Mesenchymal stem cell (in vitro differentiated cells and primary cell): ENCODE measurements around the gene VASH1.

Experiments used
- DNase-seq: peaks from one replicate; pipeline ENCODE4 v3.0.0-alpha.2; 2013
- H2AFZ ChIP-seq: one replicate; pipeline ENCODE4 v1.6.1; 2013; ENCODE audit warnings: low read depth, mild to moderate bottlenecking, control low read depth, inconsistent platforms, low read length, moderate library complexity
- H2AK5ac ChIP-seq: 2 replicates; pipeline ENCODE4 v1.6.1; 2013; ENCODE audit warnings: low read length, moderate library complexity, mild to moderate bottlenecking, inconsistent platforms; ENCODE audit not compliant: severe bottlenecking
- H2BK120ac ChIP-seq: one replicate; pipeline ENCODE4 v1.6.1; 2013; ENCODE audit warnings: low read depth, mild to moderate bottlenecking, inconsistent platforms, low read length, moderate library complexity
- H2BK12ac ChIP-seq, 2 experiments: one replicate each; pipeline ENCODE4 v1.6.1; 2013; ENCODE audit warnings: inconsistent platforms in 2 of 2, low read length in 2 of 2, mild to moderate bottlenecking in 2 of 2, moderate library complexity in 2 of 2, control low read depth in 1 of 2
- H2BK15ac ChIP-seq: one replicate; pipeline ENCODE4 v1.6.1; 2013; ENCODE audit warnings: mild to moderate bottlenecking, low read depth, inconsistent platforms; ENCODE audit not compliant: poor library complexity, severe bottlenecking
- H2BK5ac ChIP-seq: 2 replicates; pipeline ENCODE4 v1.6.1; 2013; ENCODE audit warnings: low read depth, mild to moderate bottlenecking, low read length, control low read depth, inconsistent platforms; ENCODE audit not compliant: poor library complexity, severe bottlenecking
- H3K14ac ChIP-seq, 2 experiments: one replicate each; pipeline ENCODE4 v1.6.1; 2013; ENCODE audit warnings: inconsistent platforms in 2 of 2, low read length in 2 of 2, control low read depth in 1 of 2, mild to moderate bottlenecking in 1 of 2, moderate library complexity in 1 of 2
- H3K18ac ChIP-seq, 2 experiments: one replicate each; pipeline ENCODE4 v1.6.1; 2013; ENCODE audit warnings: inconsistent platforms in 2 of 2, low read length in 2 of 2, control low read depth in 1 of 2, low read depth in 1 of 2, mild to moderate bottlenecking in 1 of 2
- H3K23ac ChIP-seq, 2 experiments: one replicate each; pipeline ENCODE4 v1.6.1; 2013; ENCODE audit warnings: inconsistent platforms in 2 of 2, low read length in 2 of 2, mild to moderate bottlenecking in 2 of 2, moderate library complexity in 2 of 2, control low read depth in 1 of 2
- H3K27ac ChIP-seq: 2 replicates; pipeline ENCODE4 v1.5.1; 2013; ENCODE audit warnings: mild to moderate bottlenecking, moderate library complexity, low read length, control low read depth, inconsistent platforms; ENCODE audit not compliant: poor library complexity, severe bottlenecking
- H3K27me3 ChIP-seq, 2 experiments: 2 replicates each; pipeline versions ENCODE4 v1.6.1 to v1.7.0; 2013; ENCODE audit warnings: low read length in 2 of 2, mild to moderate bottlenecking in 2 of 2, moderate library complexity in 2 of 2, control low read depth in 1 of 2, inconsistent platforms in 1 of 2; ENCODE audit not compliant: control insufficient read depth in 1 of 2, insufficient read depth in 1 of 2
- H3K36me3 ChIP-seq, 2 experiments: 2 replicates each; pipeline versions ENCODE4 v1.6.1 to v1.7.0; 2013; ENCODE audit warnings: low read length in 2 of 2, control low read depth in 1 of 2, inconsistent platforms in 1 of 2, low read depth in 1 of 2, mild to moderate bottlenecking in 1 of 2; ENCODE audit not compliant: insufficient read depth in 2 of 2, control insufficient read depth in 1 of 2
- H3K4ac ChIP-seq, 2 experiments: one replicate each; pipeline ENCODE4 v1.6.1; 2013; ENCODE audit warnings: inconsistent platforms in 2 of 2, low read length in 2 of 2, mild to moderate bottlenecking in 2 of 2, moderate library complexity in 2 of 2, control low read depth in 1 of 2, low read depth in 1 of 2
- H3K4me1 ChIP-seq: 2 replicates; pipeline ENCODE4 v1.6.1; 2013; ENCODE audit warnings: low read depth, low read length, control low read depth; ENCODE audit not compliant: control insufficient read depth, insufficient read depth
- H3K4me2 ChIP-seq: 2 replicates; pipeline ENCODE4 v1.6.1; 2013; ENCODE audit warnings: low read length, mild to moderate bottlenecking, inconsistent platforms; ENCODE audit not compliant: poor library complexity, severe bottlenecking
- H3K4me3 ChIP-seq, 2 experiments: 2 replicates each; pipeline versions ENCODE4 v1.5.1 to v1.7.0; 2013; ENCODE audit warnings: low read length in 2 of 2, mild to moderate bottlenecking in 2 of 2, control low read depth in 1 of 2, low read depth in 1 of 2; ENCODE audit not compliant: insufficient read depth in 1 of 2
- H3K79me1 ChIP-seq: replicated peaks from 2 replicates; pipeline ENCODE4 v1.6.1; 2013; ENCODE audit warnings: mild to moderate bottlenecking, control low read depth, low read length, inconsistent platforms; ENCODE audit not compliant: poor library complexity, severe bottlenecking
- H3K9ac ChIP-seq: 2 replicates; pipeline ENCODE4 v1.7.0; 2013; ENCODE audit warnings: mild to moderate bottlenecking, low read length, moderate library complexity
- H3K9me3 ChIP-seq: 2 replicates; pipeline ENCODE4 v1.7.0; 2013; ENCODE audit warnings: mild to moderate bottlenecking, low read length; ENCODE audit not compliant: control insufficient read depth
- H4K8ac ChIP-seq: one replicate; pipeline ENCODE4 v1.6.1; 2013; ENCODE audit warnings: inconsistent platforms, mild to moderate bottlenecking, low read length, moderate library complexity
- H4K91ac ChIP-seq: one replicate; pipeline ENCODE4 v1.6.1; 2013; ENCODE audit warnings: mild to moderate bottlenecking, low read length, inconsistent platforms
- WGBS: methylation state at CpG from one replicate; pipeline ENCODE4 v1.1.7; 2013; ENCODE audit warnings: mixed read lengths; 5-methylcytosine and 5-hydroxymethylcytosine counted together

VASH1 gene

DNA sequence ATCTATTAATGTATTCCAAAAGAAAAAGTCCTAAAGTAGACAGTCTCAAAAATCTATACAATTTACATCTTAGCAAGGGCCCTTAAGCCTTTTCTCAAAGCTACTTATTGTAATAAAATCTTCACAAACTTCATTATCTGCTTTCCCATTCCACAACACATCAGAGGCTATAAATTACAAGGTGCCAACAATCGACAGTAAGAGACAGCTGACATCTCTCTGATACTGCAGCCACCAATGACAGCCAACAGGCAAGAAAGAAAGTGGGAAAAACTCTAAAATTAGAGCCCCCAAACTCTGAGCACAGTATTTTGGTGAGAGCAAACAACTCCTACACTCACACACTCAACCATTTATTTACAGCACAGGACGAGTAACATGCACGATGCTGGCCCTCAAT, 49.3 kb downstream of the VASH1 start:
- Histone ChIP-seq H3K4me3 (peak overlapping the region in 1 of 2 experiments; percentile 90), H3K79me1 (peaks cover 27% of the 10 kb centered on the region), H2BK5ac (no peak overlapping the region), H3K4me1 (no peaks in the 10 kb centered on the region), H3K9ac (peak overlapping the region; percentile 84), H2AK5ac (no peak overlapping the region), H3K18ac (no peak overlapping the region), H3K36me3 (peaks cover 25 to 35% of the 10 kb centered on the region in 2 experiments), H4K8ac (no peak overlapping the region), H3K9me3 (no peaks in the 10 kb centered on the region), H3K4ac (no peak overlapping the region), H2BK12ac (no peak overlapping the region), H3K14ac (no peak overlapping the region), H2BK15ac (no peak overlapping the region), H3K4me2 (no peak overlapping the region), H4K91ac (no peak overlapping the region), H2AFZ (no peak overlapping the region), H2BK120ac (no peak overlapping the region), H3K23ac (no peak overlapping the region), H3K27ac (no peak overlapping the region), H3K27me3 (no peaks in the 10 kb centered on the region)
- 44% methylated on average over 2 of the region's 3 CpGs for WGBS
- DNase-seq: no peak

DNA sequence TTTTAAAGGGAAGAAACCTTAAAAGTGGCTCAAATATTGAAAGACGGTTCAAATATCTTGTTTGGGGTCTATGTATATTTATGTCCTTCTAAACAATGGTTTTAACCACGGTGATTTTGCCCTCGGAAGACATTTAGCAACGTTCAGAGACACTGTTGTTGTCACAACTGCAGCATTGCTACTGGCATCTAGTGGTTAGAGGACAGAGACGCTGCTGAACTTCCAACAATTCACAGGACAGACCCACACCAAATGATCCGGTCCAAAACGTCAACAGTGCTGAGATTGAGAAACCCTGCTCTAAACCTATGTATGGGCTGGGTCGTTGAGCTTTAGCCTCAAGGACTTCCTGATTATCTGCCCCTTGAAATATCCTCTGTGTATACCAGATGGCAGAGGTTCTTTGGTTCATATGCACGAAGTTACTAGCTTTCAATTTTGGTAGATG, 49.7 kb downstream of the VASH1 start:
- Histone ChIP-seq H2BK12ac (no peak overlapping the region), H4K8ac (no peak overlapping the region), H3K9ac (peak overlapping the region; percentile 84), H3K79me1 (peaks cover 26% of the 10 kb centered on the region), H3K4me2 (peak overlapping the region; percentile 58), H3K27me3 (no peaks in the 10 kb centered on the region), H3K36me3 (peaks cover 25 to 30% of the 10 kb centered on the region in 2 experiments), H3K27ac (no peak overlapping the region), H3K4me3 (peak overlapping the region in 1 of 2 experiments; percentile 90), H2BK120ac (no peak overlapping the region), H2BK5ac (no peak overlapping the region), H2BK15ac (no peak overlapping the region), H3K9me3 (no peaks in the 10 kb centered on the region), H3K23ac (no peak overlapping the region), H3K4ac (no peak overlapping the region), H2AK5ac (no peak overlapping the region), H3K4me1 (no peaks in the 10 kb centered on the region), H3K18ac (no peak overlapping the region), H2AFZ (no peak overlapping the region), H3K14ac (no peak overlapping the region), H4K91ac (no peak overlapping the region)
- peak; percentile 71 for DNase-seq
- 27% methylated on average over 8 of the region's 9 CpGs for WGBS

DNA sequence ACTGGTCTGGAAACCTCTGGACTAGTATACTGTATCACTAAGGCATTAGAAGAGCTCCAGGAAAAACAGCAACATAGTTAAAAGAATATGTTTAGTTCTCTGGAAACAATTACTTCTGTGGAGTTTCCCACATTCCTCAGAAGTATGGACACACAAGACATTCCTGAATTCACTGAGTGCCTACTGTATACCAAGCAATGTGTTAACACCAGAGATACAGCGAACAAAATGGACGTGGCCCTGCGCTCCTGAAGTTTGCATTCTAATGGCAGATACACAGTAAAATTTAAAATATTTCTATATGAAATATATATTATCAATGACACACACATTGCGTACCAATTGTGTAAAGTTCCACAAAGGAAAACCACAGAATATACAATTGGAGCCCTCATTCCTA, 50.3 kb downstream of the VASH1 start:
- Histone ChIP-seq H3K4me3 (peak overlapping the region in 1 of 2 experiments; percentile 90), H2BK120ac (no peak overlapping the region), H3K27ac (no peak overlapping the region), H4K91ac (no peak overlapping the region), H4K8ac (no peak overlapping the region), H3K27me3 (peaks cover 0 to 4% of the 10 kb centered on the region in 2 experiments), H3K23ac (no peak overlapping the region), H3K4me2 (peak overlapping the region; percentile 96), H3K14ac (no peak overlapping the region), H3K9ac (peak overlapping the region; percentile 84), H2BK15ac (no peak overlapping the region), H2BK5ac (no peak overlapping the region), H3K18ac (no peak overlapping the region), H3K79me1 (peaks cover 23% of the 10 kb centered on the region), H3K36me3 (peaks cover 19 to 25% of the 10 kb centered on the region in 2 experiments), H3K9me3 (no peaks in the 10 kb centered on the region), H3K4ac (no peak overlapping the region), H3K4me1 (no peaks in the 10 kb centered on the region), H2AK5ac (no peak overlapping the region), H2BK12ac (no peak overlapping the region), H2AFZ (no peak overlapping the region)
- 31% methylated on average over 1 of the region's 4 CpGs for WGBS
- DNase-seq: peak; percentile 29

DNA sequence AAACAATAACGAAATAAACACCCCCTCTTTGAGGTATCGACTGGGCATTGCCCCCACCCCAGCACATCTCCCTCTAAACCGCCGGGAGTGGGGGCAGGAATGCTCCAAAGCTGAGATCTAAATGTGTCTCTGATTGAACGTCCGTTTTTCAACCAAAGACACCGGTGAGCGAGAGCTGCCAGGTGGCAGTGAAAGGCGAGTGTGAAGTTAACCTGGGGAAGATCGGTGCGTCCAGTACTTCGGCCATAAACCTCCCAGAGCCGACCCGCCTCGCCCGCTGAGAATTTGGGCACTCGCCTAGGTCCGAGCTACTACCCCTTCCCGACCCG, 50.8 kb downstream of the VASH1 start:
- 0% methylated on average over 20 of the region's 20 CpGs for WGBS
- Histone ChIP-seq H2AK5ac (no peak overlapping the region), H3K27ac (no peak overlapping the region), H3K14ac (peak overlapping the region in 1 of 2 experiments; percentile 84), H4K91ac (no peak overlapping the region), H3K4ac (peak overlapping the region in 1 of 2 experiments; percentile 89), H2BK15ac (peak overlapping the region; percentile 89), H3K4me2 (peak overlapping the region; percentile 96), H2AFZ (peak overlapping the region; percentile 92), H3K23ac (peak overlapping the region in 1 of 2 experiments; percentile 46), H3K36me3 (peaks cover 16 to 20% of the 10 kb centered on the region in 2 experiments), H2BK5ac (no peak overlapping the region), H4K8ac (no peak overlapping the region), H3K9ac (peak overlapping the region; percentile 84), H3K9me3 (no peaks in the 10 kb centered on the region), H3K4me3 (peak overlapping the region; percentile 84 to 90), H3K79me1 (peaks cover 23% of the 10 kb centered on the region), H2BK12ac (peak overlapping the region in 1 of 2 experiments; percentile 29), H3K4me1 (no peaks in the 10 kb centered on the region), H3K27me3 (peaks cover 0 to 9% of the 10 kb centered on the region in 2 experiments), H2BK120ac (peak overlapping the region; percentile 27), H3K18ac (peak overlapping the region; percentile 79 to 84)
- no peak for DNase-seq
